HepG2 (cell line): ENCODE data around the gene TEAD3. TPM values are rescaled to one million over a fixed set of nuclear protein-coding genes. Genes with fewer than 3 reads are reported as not detected.

Experiments used
- ATAC-seq: fragments of 200-7000 bp; cut with Tn5 transposase; 3 replicates; pipeline ENCODE4 v1.9.1; 2020; ENCODE audit warnings: mild to moderate bottlenecking, moderate library complexity
- BruUV-seq: library from RNA; stranded (reverse); fragments of 400-500 nt; replicated peaks from 2 replicates; lab custom pipeline; 2021; lab: Mats Ljungman, UMichigan
- CTCF ChIA-PET: fragments of 300-600 bp; formaldehyde crosslinking; extraction: SDS; loops from one replicate; lab custom pipeline; 2021; ENCODE audit warnings: low total read pairs, inconsistent platforms, low intra/inter-chr PET ratio; lab: Yijun Ruan, JAX
- POLR2A ChIA-PET: fragments of 350-600 bp; sonication (Branson Sonifier 250); formaldehyde crosslinking; loops from one replicate; lab custom pipeline; 2020; ENCODE audit warnings: antibody characterized with exemption, inconsistent platforms; lab: Yijun Ruan, JAX
- DNase-seq: peaks from one replicate; pipeline ENCODE4 v3.0.0-alpha.2; 2015; ENCODE audit warnings: low spot score
- FAIRE-seq: peaks from 3 replicates; lab custom pipeline; 2011; peaks lifted over from hg19 to GRCh38; lab: Jason Lieb, UNC
- H2AFZ ChIP-seq: one replicate; pipeline ENCODE4 v1.6.1; 2011; ENCODE audit warnings: low read length, inconsistent platforms
- H3K27ac ChIP-seq: fragments of 300-600 bp; 3 replicates; pipeline ENCODE4 v1.8.0; 2011; ENCODE audit warnings: mixed run types, mild to moderate bottlenecking, mixed read lengths, low read length, inconsistent platforms; ENCODE audit not compliant: insufficient read depth; ENCODE audit errors: extremely low read length
- H3K27me3 ChIP-seq, 2 experiments: fragments of 200-600 bp in 1 of 2; 2 replicates in 1 of 2; 3 replicates in 1 of 2; pipeline versions ENCODE4 v1.6.0 to v1.8.0; 2011; ENCODE audit warnings: low read length in 2 of 2, mild to moderate bottlenecking in 2 of 2, moderate library complexity in 2 of 2, inconsistent platforms in 1 of 2; ENCODE audit not compliant: insufficient read depth in 2 of 2, control insufficient read depth in 1 of 2
- H3K36me3 ChIP-seq, 2 experiments: fragments of 200-600 bp in 1 of 2; replicated peaks in 1 of 2; 2 replicates in 1 of 2; 3 replicates in 1 of 2; pipeline versions ENCODE4 v1.5.1 to v1.8.0; 2011; ENCODE audit warnings: low read length in 2 of 2, inconsistent platforms in 1 of 2; ENCODE audit not compliant: insufficient read depth in 2 of 2, control insufficient read depth in 1 of 2
- H3K4me1 ChIP-seq: 2 replicates; pipeline ENCODE4 v1.5.1; 2012; ENCODE audit warnings: low read length, inconsistent platforms; ENCODE audit not compliant: insufficient read depth
- H3K4me2 ChIP-seq: 2 replicates; pipeline ENCODE4 v1.6.0; 2011; ENCODE audit warnings: low read depth, low read length, inconsistent platforms
- H3K4me3 ChIP-seq, 3 experiments: fragments of 200-600 bp in 1 of 3; sonication (generic), shearing (Covaris generic) in 1 of 3; replicated peaks in 1 of 3; 2 replicates each; pipeline ENCODE4 v1.5.1; 2011 to 2016; ENCODE audit warnings: low read length in 3 of 3, inconsistent platforms in 2 of 3, low read depth in 2 of 3, mild to moderate bottlenecking in 2 of 3, control low read depth in 1 of 3, mixed read lengths in 1 of 3; ENCODE audit not compliant: insufficient read depth in 1 of 3
- H3K79me2 ChIP-seq: one replicate; pipeline ENCODE4 v1.6.1; 2011; ENCODE audit warnings: low read length, inconsistent platforms; ENCODE audit not compliant: insufficient read depth
- H3K9ac ChIP-seq: 2 replicates; pipeline ENCODE4 v1.6.0; 2011; ENCODE audit warnings: mild to moderate bottlenecking, low read depth, low read length, inconsistent platforms; ENCODE audit not compliant: insufficient read depth
- H3K9me3 ChIP-seq: 2 replicates; pipeline ENCODE4 v1.5.1; 2012; ENCODE audit warnings: mild to moderate bottlenecking, low read length
- H4K20me1 ChIP-seq: 2 replicates; pipeline ENCODE4 v1.6.0; 2011; ENCODE audit warnings: inconsistent platforms, mild to moderate bottlenecking, low read length, moderate library complexity; ENCODE audit not compliant: insufficient read depth
- ELF3 ChIP-seq: IDR thresholded peaks from 2 replicates; pipeline ENCODE4 v1.6.1; 2016; ENCODE audit warnings: missing genetic modification reagents, missing compliant biosample characterization
- FUBP1 ChIP-seq: sonication (generic); formaldehyde crosslinking; IDR thresholded peaks from 2 replicates; pipeline ENCODE4 v1.5.1; 2020; ENCODE audit warnings: missing genetic modification reagents, mild to moderate bottlenecking, borderline replicate concordance
- GTF3A ChIP-seq: sonication (generic); formaldehyde crosslinking; conservative IDR thresholded peaks from 2 replicates; pipeline ENCODE4 v1.4.0; 2020; ENCODE audit warnings: mild to moderate bottlenecking, missing genetic modification reagents
- HES4 ChIP-seq: sonication (generic); formaldehyde crosslinking; IDR thresholded peaks from 2 replicates; pipeline ENCODE4 v1.9.0; 2021; ENCODE audit warnings: mild to moderate bottlenecking, missing genetic modification reagents, borderline replicate concordance
- HOXA7 ChIP-seq: sonication (generic); formaldehyde crosslinking; IDR thresholded peaks from 2 replicates; pipeline ENCODE4 v1.8.1; 2022; ENCODE audit warnings: mild to moderate bottlenecking, missing genetic modification reagents, moderate library complexity
- MXD1 ChIP-seq: sonication (generic); formaldehyde crosslinking; IDR thresholded peaks from 2 replicates; pipeline ENCODE4 v1.4.0; 2020; ENCODE audit warnings: mild to moderate bottlenecking, missing genetic modification reagents
- SIX1 ChIP-seq: sonication (generic); formaldehyde crosslinking; IDR thresholded peaks from 2 replicates; pipeline ENCODE4 v1.4.0; 2020; ENCODE audit warnings: missing genetic modification reagents, borderline replicate concordance
- TRAFD1 ChIP-seq: sonication (generic); formaldehyde crosslinking; IDR thresholded peaks from 2 replicates; pipeline ENCODE4 v1.5.1; 2020; ENCODE audit warnings: missing genetic modification reagents, mild to moderate bottlenecking, borderline replicate concordance
- USF2 ChIP-seq, 2 experiments: sonication (generic) in 1 of 2; formaldehyde crosslinking in 1 of 2; IDR thresholded peaks; 2 replicates each; pipeline versions ENCODE4 v1.5.1 to v1.6.1; 2011 to 2020; ENCODE audit warnings: borderline replicate concordance in 1 of 2, low read depth in 1 of 2, low read length in 1 of 2, mild to moderate bottlenecking in 1 of 2, missing genetic modification reagents in 1 of 2, moderate library complexity in 1 of 2
- ZBTB4 ChIP-seq: sonication (generic); formaldehyde crosslinking; IDR thresholded peaks from 2 replicates; pipeline ENCODE4 v1.4.0; 2020; ENCODE audit warnings: missing genetic modification reagents, mild to moderate bottlenecking, borderline replicate concordance
- ZBTB7A ChIP-seq: sonication (generic); formaldehyde crosslinking; IDR thresholded peaks from 2 replicates; pipeline ENCODE4 v1.8.0; 2022; ENCODE audit warnings: mild to moderate bottlenecking, missing genetic modification reagents
- ZNF20 ChIP-seq: sonication (generic); formaldehyde crosslinking; IDR thresholded peaks from 2 replicates; pipeline ENCODE4 v1.4.0; 2020; ENCODE audit warnings: mild to moderate bottlenecking, moderate library complexity, missing genetic modification reagents
- ZNF3 ChIP-seq: IDR thresholded peaks from 2 replicates; pipeline ENCODE4 v1.7.0; 2017; ENCODE audit warnings: inconsistent platforms
- ZNF670 ChIP-seq: sonication (generic); formaldehyde crosslinking; IDR thresholded peaks from 2 replicates; pipeline ENCODE4 v1.8.0; 2022; ENCODE audit warnings: mild to moderate bottlenecking, missing genetic modification reagents, borderline replicate concordance
- WGBS: methylation state at CpG from one replicate; pipeline ENCODE4 v1.1.6; 2017; ENCODE audit warnings: low lambda C conversion rate; 5-methylcytosine and 5-hydroxymethylcytosine counted together
- in situ Hi-C: cut with HindIII; loops from 2 replicates; pipeline ENCODE4 v1.10.0; 2017; ENCODE audit warnings: low pct_unique_long_range_greater_than_20kb; ENCODE audit not compliant: extremely low pct_ligation_motif_present
- intact Hi-C: fragments of 100-400 bp; cut with micrococcal nuclease; formaldehyde crosslinking; loops from one replicate; pipeline ENCODE4 v1.10.0; 2022; ENCODE audit not compliant: unreplicated experiment
- polyA plus RNA-seq, 8 experiments: library from polyadenylated mRNA; depleted of rRNA in 3 of 8; stranded (reverse) in 7 of 8; unstranded in 1 of 8; fragments of >200 nt; fragmentation: Illumina TruSeq in 4 of 8; extraction: Trizol in 4 of 8; gene quantifications; 2 replicates each; pipeline versions ENCODE4 v1.2.1 to v1.2.3, GENCODE V29; 2011 to 2016; ENCODE audit warnings: low read depth in 4 of 8, missing spikeins in 1 of 8, mixed read lengths in 1 of 8; ENCODE audit not compliant: insufficient read depth in 1 of 8
- total RNA-seq, 5 experiments: library from RNA; depleted of rRNA; stranded (reverse); fragments of >200 nt; fragmentation: Illumina TruSeq; extraction: Trizol; gene quantifications; 2 replicates each; pipeline ENCODE4 v1.2.3, GENCODE V29; 2016; ENCODE audit warnings: low read depth in 1 of 5

The TEAD3 gene
- total and polyA plus RNA-seq, 2 of the 13 experiments (the other 11 are each of a cell fraction or from before 2014, with no cell fraction given), result 15.1 to 16.5 TPM

GRCh38 chr6:35457907-35458306, 39.0 kb downstream of the TEAD3 start:
- H3K27me3 ChIP-seq, result no peaks in the 10 kb centered on the region
- FAIRE-seq (no peak), DNase-seq (no peak), ATAC-seq (no peak; the same call in 2 of the 3 replicates)
- H3K9ac ChIP-seq, result no peak overlapping the region
- H3K27ac ChIP-seq, result no peak overlapping the region
- H3K36me3 ChIP-seq, result peaks cover 12 to 39% of the 10 kb centered on the region in 2 experiments; a peak in 4 of 5 replicates
- ChIA-PET CTCF (no interaction called here), POLR2A (interaction anchor here (0.8 kb wide), 1 partner anchor 78 kb away, joined by 3 read pairs; no protein-coding TSS in a partner anchor)
- no peak overlapping the region for H3K4me3 ChIP-seq
- H3K9me3 ChIP-seq, result no peaks in the 10 kb centered on the region
- in situ Hi-C loops, result no loop called here
- H3K4me2 ChIP-seq, result no peak overlapping the region
- no peaks in the 10 kb centered on the region for H3K79me2 ChIP-seq
- intact Hi-C loops, result no loop called here
- no TSS peak for BruUV-seq
- 81% methylated on average over 4 of the region's 4 CpGs for WGBS
- H2AFZ ChIP-seq, result no peak overlapping the region
- H4K20me1 ChIP-seq, result no peaks in the 10 kb centered on the region
- H3K4me1 ChIP-seq, result peaks cover 19% of the 10 kb centered on the region
- TF ChIP-seq SIX1 (CRISPR knock-in tag), result no peak
- no peak for TF ChIP-seq MXD1 (CRISPR knock-in tag)
- no peak for TF ChIP-seq ZBTB4
- TF ChIP-seq ZNF3 (CRISPR knock-in tag), result no peak
- no peak for TF ChIP-seq FUBP1 (CRISPR knock-in tag)
- TF ChIP-seq GTF3A (CRISPR knock-in tag), result no peak
- no peak for TF ChIP-seq HOXA7 (CRISPR knock-in tag)
- no peak for TF ChIP-seq ZBTB7A (CRISPR knock-in tag)
- TF ChIP-seq TRAFD1 (CRISPR knock-in tag), result no peak
- TF ChIP-seq ELF3 (CRISPR knock-in tag), result no peak
- no peak for TF ChIP-seq ZNF20 (CRISPR knock-in tag)
- no peak for TF ChIP-seq ZNF670 (CRISPR knock-in tag)
- no peak for TF ChIP-seq HES4 (CRISPR knock-in tag)
- no peak for TF ChIP-seq USF2 (IDR thresholded peaks at IDR 0.05; ENCODE audit: low read depth, low read length)
- no peak for TF ChIP-seq USF2 (CRISPR knock-in tag; IDR thresholded peaks at IDR 0.05; ENCODE audit: borderline replicate concordance)
